ENCODE results near the gene IGHMBP2.
A peak's percentile ranks its signal among the peaks of the same experiment; 100 is the strongest.

The IGHMBP2 gene

DNA sequence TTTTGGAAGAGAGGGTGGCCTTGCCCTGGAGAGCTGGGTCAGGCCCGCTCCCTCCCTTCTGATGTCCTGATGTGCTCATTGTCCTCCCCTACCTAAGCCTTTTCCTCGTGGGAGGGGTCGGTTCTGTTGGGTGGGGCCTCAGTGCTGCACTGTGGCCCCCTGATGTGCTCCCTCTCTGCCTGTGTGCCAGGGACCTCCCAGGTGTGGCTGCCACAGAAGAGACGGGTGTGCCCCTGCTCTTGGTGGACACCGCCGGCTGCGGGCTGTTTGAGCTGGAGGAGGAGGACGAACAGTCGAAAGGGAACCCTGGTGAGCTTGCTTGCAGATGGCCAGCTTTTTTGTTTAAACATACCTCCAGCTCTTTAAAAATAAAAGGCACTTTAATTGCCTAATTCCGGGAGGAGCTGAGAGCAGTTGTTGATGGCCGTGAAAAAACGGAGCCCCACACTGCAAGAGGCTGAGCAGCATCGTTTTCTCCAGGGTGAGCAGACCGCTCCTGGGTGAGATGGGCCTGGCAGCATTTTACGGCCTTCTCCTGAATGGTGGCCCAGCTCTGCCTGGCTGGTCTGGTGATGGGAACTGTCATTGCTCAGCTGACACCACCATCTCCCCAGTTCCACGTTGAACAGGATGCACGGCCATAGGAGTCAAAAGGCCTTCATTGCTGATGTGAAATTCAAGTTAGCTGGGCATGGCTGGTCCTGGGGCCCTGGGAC, 30.1 kb downstream of the IGHMBP2 start:
- Histone ChIP-seq H2BK120ac (ENCODE audit: low read depth, low read length) (peak overlapping the region; percentile 54), H3K9ac (ENCODE audit: low read depth, low read length, poor library complexity) (peak overlapping the region; percentile 12)

DNA sequence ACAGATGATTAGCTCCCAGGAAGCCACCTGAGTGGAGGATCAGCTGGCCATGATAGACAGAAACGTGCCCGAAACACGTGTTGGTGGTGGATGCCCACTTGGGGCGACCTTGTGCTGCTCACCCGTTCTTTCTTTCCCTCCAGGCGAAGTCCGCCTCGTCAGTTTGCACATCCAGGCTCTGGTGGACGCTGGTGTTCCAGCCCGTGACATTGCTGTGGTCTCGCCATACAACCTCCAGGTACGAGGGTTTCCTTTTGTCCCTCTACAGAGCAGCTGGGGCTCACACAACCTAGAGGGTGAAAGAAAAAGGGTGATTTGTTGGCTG, 30.6 kb downstream of the IGHMBP2 start:
- Histone ChIP-seq H3K4me2 (ENCODE audit: insufficient read depth, low read length, poor library complexity, severe bottlenecking) (no peak overlapping the region), H3K79me1 (ENCODE audit: low read depth, low read length) (peaks cover 1% of the 10 kb centered on the region), H2AFZ (ENCODE audit: low read length) (no peak overlapping the region), H4K91ac (ENCODE audit: low read depth, low read length, poor library complexity) (no peak overlapping the region), H2BK15ac (ENCODE audit: low read length) (no peak overlapping the region), H3K4ac (ENCODE audit: low read length) (no peak overlapping the region), H3K36me3 (replicated peaks in 1 of 2; ENCODE audit: control insufficient read depth in 2 of 2, insufficient read depth in 2 of 2, low read length in 2 of 2) (peaks cover 40 to 88% of the 10 kb centered on the region in 2 donors), H3K27me3 (ENCODE audit: control insufficient read depth in 3 of 3, insufficient read depth in 3 of 3, low read depth in 1 of 3, low read length in 3 of 3) (no peaks in the 10 kb centered on the region), H3K23ac (ENCODE audit: low read depth, low read length, poor library complexity) (no peak overlapping the region), H3K9ac (ENCODE audit: low read depth, low read length, poor library complexity) (peak overlapping the region; percentile 37), H3K18ac (ENCODE audit: low read length) (no peak overlapping the region), H4K8ac (ENCODE audit: low read depth, low read length) (no peak overlapping the region), H3K27ac (replicated peaks; ENCODE audit: low read length) (no peak overlapping the region), H2BK5ac (ENCODE audit: low read length) (peak overlapping the region; percentile 48), H2BK120ac (ENCODE audit: low read depth, low read length) (peak overlapping the region; percentile 54), H3K4me3 (ENCODE audit: low read length in 2 of 2) (no peak overlapping the region), H3K9me3 (replicated peaks in 1 of 2; ENCODE audit: control insufficient read depth in 2 of 2, insufficient read depth in 1 of 2, low read depth in 1 of 2, low read length in 2 of 2) (no peaks in the 10 kb centered on the region), H3K14ac (ENCODE audit: low read length) (no peak overlapping the region), H2AK5ac (ENCODE audit: low read depth, low read length) (peak overlapping the region; percentile 18), H3K4me1 (ENCODE audit: control insufficient read depth in 2 of 2, insufficient read depth in 1 of 2, low read depth in 1 of 2, low read length in 2 of 2) (no peaks in the 10 kb centered on the region), H2BK12ac (ENCODE audit: low read length) (no peak overlapping the region)
- DNase-seq (ENCODE audit: low spot score) = no peak
- WGBS, 2 donors (ENCODE audit: extremely low coverage in 2 of 2, insufficient read length in 2 of 2, insufficient replicate concordance in 1 of 2) = no CpG with 5 or more reads among the region's 12 CpGs

More for the DNA sequence above, 30.1 kb downstream of the IGHMBP2 start:
- WGBS, 2 donors (ENCODE audit: extremely low coverage in 2 of 2, insufficient read length in 2 of 2, insufficient replicate concordance in 1 of 2) = no CpG with 5 or more reads among the region's 17 CpGs
- no peak overlapping the region for H2BK12ac ChIP-seq (ENCODE audit: low read length)
- no peak overlapping the region for H3K4me2 ChIP-seq (ENCODE audit: insufficient read depth, low read length, poor library complexity, severe bottlenecking)
- no peak overlapping the region for H3K4ac ChIP-seq (ENCODE audit: low read length)
- H3K4me3 ChIP-seq (ENCODE audit: low read length in 2 of 2) = no peak overlapping the region
- H3K23ac ChIP-seq (ENCODE audit: low read depth, low read length, poor library complexity) = no peak overlapping the region
- H2AK5ac ChIP-seq (ENCODE audit: low read depth, low read length) = no peak overlapping the region
- DNase-seq (ENCODE audit: low spot score) = no peak
- H2BK5ac ChIP-seq (ENCODE audit: low read length) = peak overlapping the region; percentile 48
- peaks cover 35 to 88% of the 10 kb centered on the region in 2 donors for H3K36me3 ChIP-seq (replicated peaks in 1 of 2; ENCODE audit: control insufficient read depth in 2 of 2, insufficient read depth in 2 of 2, low read length in 2 of 2)
- no peaks in the 10 kb centered on the region for H3K27me3 ChIP-seq (ENCODE audit: control insufficient read depth in 3 of 3, insufficient read depth in 3 of 3, low read depth in 1 of 3, low read length in 3 of 3)
- peaks cover 1% of the 10 kb centered on the region for H3K79me1 ChIP-seq (ENCODE audit: low read depth, low read length)
- H3K4me1 ChIP-seq (ENCODE audit: control insufficient read depth in 2 of 2, insufficient read depth in 1 of 2, low read depth in 1 of 2, low read length in 2 of 2) = no peaks in the 10 kb centered on the region
- H3K9me3 ChIP-seq (replicated peaks in 1 of 2; ENCODE audit: control insufficient read depth in 2 of 2, insufficient read depth in 1 of 2, low read depth in 1 of 2, low read length in 2 of 2) = no peaks in the 10 kb centered on the region
- no peak overlapping the region for H4K91ac ChIP-seq (ENCODE audit: low read depth, low read length, poor library complexity)
- no peak overlapping the region for H3K18ac ChIP-seq (ENCODE audit: low read length)
- no peak overlapping the region for H3K27ac ChIP-seq (replicated peaks; ENCODE audit: low read length)
- peak overlapping the region; percentile 75 for H3K14ac ChIP-seq (ENCODE audit: low read length)
- no peak overlapping the region for H2BK15ac ChIP-seq (ENCODE audit: low read length)
- no peak overlapping the region for H2AFZ ChIP-seq (ENCODE audit: low read length)
- no peak overlapping the region for H4K8ac ChIP-seq (ENCODE audit: low read depth, low read length)

DNA sequence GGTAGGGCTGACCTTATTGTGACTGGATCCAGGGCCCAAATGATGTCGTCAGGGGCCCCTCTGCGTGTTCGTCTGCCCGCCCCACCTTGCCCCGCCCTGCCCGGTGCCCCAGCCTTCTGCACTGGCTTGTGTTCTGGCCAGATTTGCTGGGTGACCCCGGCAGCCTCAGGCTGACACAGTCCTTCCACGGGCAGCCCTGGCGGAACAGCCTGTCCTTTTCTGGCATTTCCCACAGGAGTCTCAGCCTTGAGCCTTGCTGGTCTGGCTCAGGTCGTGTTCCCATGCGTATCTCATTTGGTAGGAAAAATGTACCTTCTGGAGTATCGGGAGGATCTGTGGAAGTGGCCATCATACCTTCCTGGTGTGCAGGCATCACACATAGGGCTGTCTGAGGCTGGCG, 31.0 kb downstream of the IGHMBP2 start:
- DNase-seq (ENCODE audit: low spot score) = no peak
- no peak overlapping the region for H2BK15ac ChIP-seq (ENCODE audit: low read length)
- peak overlapping the region; percentile 37 for H3K9ac ChIP-seq (ENCODE audit: low read depth, low read length, poor library complexity)
- H3K4me1 ChIP-seq (ENCODE audit: control insufficient read depth in 2 of 2, insufficient read depth in 1 of 2, low read depth in 1 of 2, low read length in 2 of 2) = no peaks in the 10 kb centered on the region
- no peak overlapping the region for H4K8ac ChIP-seq (ENCODE audit: low read depth, low read length)
- H3K9me3 ChIP-seq (replicated peaks in 1 of 2; ENCODE audit: control insufficient read depth in 2 of 2, insufficient read depth in 1 of 2, low read depth in 1 of 2, low read length in 2 of 2) = no peaks in the 10 kb centered on the region
- no peak overlapping the region for H2AFZ ChIP-seq (ENCODE audit: low read length)
- no CpG with 5 or more reads among the region's 13 CpGs for WGBS, 2 donors (ENCODE audit: extremely low coverage in 2 of 2, insufficient read length in 2 of 2, insufficient replicate concordance in 1 of 2)
- H3K18ac ChIP-seq (ENCODE audit: low read length) = no peak overlapping the region
- no peak overlapping the region for H4K91ac ChIP-seq (ENCODE audit: low read depth, low read length, poor library complexity)
- H2BK12ac ChIP-seq (ENCODE audit: low read length) = no peak overlapping the region
- H3K4ac ChIP-seq (ENCODE audit: low read length) = no peak overlapping the region
- H2BK120ac ChIP-seq (ENCODE audit: low read depth, low read length) = no peak overlapping the region
- no peak overlapping the region for H3K23ac ChIP-seq (ENCODE audit: low read depth, low read length, poor library complexity)
- peaks cover 1% of the 10 kb centered on the region for H3K79me1 ChIP-seq (ENCODE audit: low read depth, low read length)
- H3K14ac ChIP-seq (ENCODE audit: low read length) = no peak overlapping the region
- no peak overlapping the region for H3K4me2 ChIP-seq (ENCODE audit: insufficient read depth, low read length, poor library complexity, severe bottlenecking)
- peaks cover 37 to 88% of the 10 kb centered on the region in 2 donors for H3K36me3 ChIP-seq (replicated peaks in 1 of 2; ENCODE audit: control insufficient read depth in 2 of 2, insufficient read depth in 2 of 2, low read length in 2 of 2)
- no peak overlapping the region for H3K4me3 ChIP-seq (ENCODE audit: low read length in 2 of 2)
- no peak overlapping the region for H2AK5ac ChIP-seq (ENCODE audit: low read depth, low read length)
- H3K27ac ChIP-seq (replicated peaks; ENCODE audit: low read length) = no peak overlapping the region
- H2BK5ac ChIP-seq (ENCODE audit: low read length) = peak overlapping the region; percentile 48
- H3K27me3 ChIP-seq (ENCODE audit: control insufficient read depth in 3 of 3, insufficient read depth in 3 of 3, low read depth in 1 of 3, low read length in 3 of 3) = no peaks in the 10 kb centered on the region

DNA sequence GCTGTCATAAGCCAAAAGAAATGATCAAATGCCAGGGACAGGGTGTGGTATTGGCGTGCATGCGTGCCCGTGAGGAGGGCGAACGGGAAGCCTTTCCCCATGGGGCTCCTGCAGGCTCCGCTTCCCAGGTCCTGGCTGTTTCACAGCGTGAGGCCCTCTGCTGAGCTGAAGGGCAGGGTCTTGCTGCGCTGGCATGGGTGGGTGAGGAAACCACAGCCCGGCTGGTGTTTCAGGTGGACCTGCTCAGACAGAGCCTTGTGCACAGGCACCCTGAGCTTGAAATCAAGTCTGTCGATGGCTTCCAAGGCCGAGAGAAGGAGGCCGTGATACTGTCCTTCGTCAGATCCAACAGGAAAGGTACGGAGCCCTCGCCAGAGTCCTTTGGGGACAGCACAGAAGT, 31.4 kb downstream of the IGHMBP2 start:
- Histone ChIP-seq H4K91ac (ENCODE audit: low read depth, low read length, poor library complexity) (no peak overlapping the region), H2BK12ac (ENCODE audit: low read length) (no peak overlapping the region), H3K9me3 (replicated peaks in 1 of 2; ENCODE audit: control insufficient read depth in 2 of 2, insufficient read depth in 1 of 2, low read depth in 1 of 2, low read length in 2 of 2) (no peaks in the 10 kb centered on the region), H2AFZ (ENCODE audit: low read length) (no peak overlapping the region), H3K27me3 (ENCODE audit: control insufficient read depth in 3 of 3, insufficient read depth in 3 of 3, low read depth in 1 of 3, low read length in 3 of 3) (no peaks in the 10 kb centered on the region), H3K14ac (ENCODE audit: low read length) (no peak overlapping the region), H3K23ac (ENCODE audit: low read depth, low read length, poor library complexity) (no peak overlapping the region), H3K27ac (replicated peaks; ENCODE audit: low read length) (no peak overlapping the region), H3K4ac (ENCODE audit: low read length) (no peak overlapping the region), H2BK5ac (ENCODE audit: low read length) (no peak overlapping the region), H2AK5ac (ENCODE audit: low read depth, low read length) (no peak overlapping the region), H3K18ac (ENCODE audit: low read length) (no peak overlapping the region), H3K4me1 (ENCODE audit: control insufficient read depth in 2 of 2, insufficient read depth in 1 of 2, low read depth in 1 of 2, low read length in 2 of 2) (no peaks in the 10 kb centered on the region), H3K4me3 (ENCODE audit: low read length in 2 of 2) (no peak overlapping the region), H2BK15ac (ENCODE audit: low read length) (no peak overlapping the region), H2BK120ac (ENCODE audit: low read depth, low read length) (no peak overlapping the region), H3K36me3 (replicated peaks in 1 of 2; ENCODE audit: control insufficient read depth in 2 of 2, insufficient read depth in 2 of 2, low read length in 2 of 2) (peaks cover 37 to 88% of the 10 kb centered on the region in 2 donors), H3K9ac (ENCODE audit: low read depth, low read length, poor library complexity) (no peak overlapping the region), H3K79me1 (ENCODE audit: low read depth, low read length) (peaks cover 1% of the 10 kb centered on the region), H3K4me2 (ENCODE audit: insufficient read depth, low read length, poor library complexity, severe bottlenecking) (no peak overlapping the region), H4K8ac (ENCODE audit: low read depth, low read length) (no peak overlapping the region)
- no peak for DNase-seq (ENCODE audit: low spot score)
- no CpG with 5 or more reads among the region's 15 CpGs for WGBS, 2 donors (ENCODE audit: extremely low coverage in 2 of 2, insufficient read length in 2 of 2, insufficient replicate concordance in 1 of 2)

All from neuronal stem cell (in vitro differentiated cells).